Measurements from ENCODE around the gene FBXO21. TPM values are rescaled to one million over a fixed set of nuclear protein-coding genes. Genes with fewer than 3 reads are reported as not detected.

Gene FBXO21
- total and polyA plus RNA-seq, 2 of the 4 experiments (the other 2 are of a cell fraction) = 43.6 to 56.6 TPM

DNA sequence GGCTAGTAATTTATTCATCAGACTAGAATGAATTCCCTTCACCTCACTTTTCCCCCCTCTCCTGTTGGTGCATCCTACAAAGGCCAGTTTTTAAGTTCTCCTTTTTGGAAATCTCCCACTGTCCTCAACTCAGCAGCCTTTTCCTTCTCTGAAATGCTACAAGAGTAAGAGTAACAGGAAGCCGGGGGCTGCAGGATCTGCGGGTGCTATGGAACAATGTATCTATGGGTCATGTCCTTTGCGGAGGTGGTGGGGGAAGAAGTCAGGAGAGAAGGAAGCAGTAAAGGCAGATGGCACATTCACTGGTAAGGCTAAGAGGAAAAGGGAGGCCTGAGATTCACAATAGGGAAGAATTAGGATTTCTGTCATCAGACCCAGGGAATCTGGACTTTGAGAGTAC is 68.8 kb downstream of the FBXO21 start:
- Histone ChIP-seq H2AFZ (replicated peaks; ENCODE audit: low read length, poor library complexity) (no peak overlapping the region), H3K27me3 (ENCODE audit: control insufficient read depth, insufficient read depth, low read length) (peaks cover 4% of the 10 kb centered on the region; the same call in 1 of the 2 replicates), H3K56ac (ENCODE audit: extremely low read depth, insufficient read depth, low read length) (no peak overlapping the region), H3K79me1 (ENCODE audit: low read depth in 1 of 2, low read length in 2 of 2) (no peaks in the 10 kb centered on the region), H3K9me1 (ENCODE audit: insufficient read depth, low read length) (peaks cover 7% of the 10 kb centered on the region), H3K4me2 (ENCODE audit: low read depth, low read length) (no peak overlapping the region), H4K5ac (ENCODE audit: low read depth, low read length) (no peak overlapping the region), H2BK5ac (ENCODE audit: low read depth, low read length, poor library complexity, severe bottlenecking) (no peak overlapping the region), H3K18ac (ENCODE audit: low read depth, low read length) (no peak overlapping the region), H2BK20ac (ENCODE audit: low read depth, low read length) (no peak overlapping the region), H3K9me3 (ENCODE audit: control insufficient read depth, insufficient read depth, low read length) (no peaks in the 10 kb centered on the region), H3K14ac (replicated peaks; ENCODE audit: low read depth, low read length) (no peak overlapping the region), H3K4me1 (ENCODE audit: control insufficient read depth, insufficient read depth, low read length) (0 out of 2 replicates have a peak, but pooled peaks cover 2% of the 10 kb centered on the region), H3K4ac (ENCODE audit: low read depth, low read length) (no peak overlapping the region), H3K9ac (ENCODE audit: low read depth, low read length) (no peak overlapping the region), H3K23ac (ENCODE audit: low read depth, low read length) (no peak overlapping the region), H2AK9ac (replicated peaks; ENCODE audit: low read depth, low read length, poor library complexity) (no peak overlapping the region), H2AK5ac (ENCODE audit: low read depth, low read length) (no peak overlapping the region), H4K8ac (ENCODE audit: low read depth in 2 of 2, low read length in 2 of 2) (no peak overlapping the region), H3K36me3 (ENCODE audit: control insufficient read depth, insufficient read depth, low read length) (no peaks in the 10 kb centered on the region), H2BK120ac (ENCODE audit: low read depth, low read length) (no peak overlapping the region), H4K91ac (ENCODE audit: insufficient read depth, low read depth, low read length) (no peak overlapping the region), H4K20me1 (ENCODE audit: insufficient read depth, low read length) (peaks cover 3% of the 10 kb centered on the region; the same call in 1 of the 2 replicates), H3K4me3 (ENCODE audit: insufficient read depth, low read depth, low read length) (no peak overlapping the region), H2BK15ac (ENCODE audit: low read depth, low read length) (no peak overlapping the region), H3K27ac (ENCODE audit: insufficient read depth, low read length) (no peak overlapping the region)
- no TSS peak for BruUV-seq (replicated peaks)
- ATAC-seq (ENCODE audit: low read depth) (no peak), DNase-seq (no peak)
- dilution Hi-C loops (cut with HindIII; ENCODE audit: low sequenced_read_pairs, unreplicated experiment) = no loop called here
- WGBS, 2 experiments (ENCODE audit: extremely low coverage in 2 of 2, insufficient read length in 1 of 2) = no CpG with 5 or more reads among the region's 3 CpGs
- TF ChIP-seq, protein P1, sequence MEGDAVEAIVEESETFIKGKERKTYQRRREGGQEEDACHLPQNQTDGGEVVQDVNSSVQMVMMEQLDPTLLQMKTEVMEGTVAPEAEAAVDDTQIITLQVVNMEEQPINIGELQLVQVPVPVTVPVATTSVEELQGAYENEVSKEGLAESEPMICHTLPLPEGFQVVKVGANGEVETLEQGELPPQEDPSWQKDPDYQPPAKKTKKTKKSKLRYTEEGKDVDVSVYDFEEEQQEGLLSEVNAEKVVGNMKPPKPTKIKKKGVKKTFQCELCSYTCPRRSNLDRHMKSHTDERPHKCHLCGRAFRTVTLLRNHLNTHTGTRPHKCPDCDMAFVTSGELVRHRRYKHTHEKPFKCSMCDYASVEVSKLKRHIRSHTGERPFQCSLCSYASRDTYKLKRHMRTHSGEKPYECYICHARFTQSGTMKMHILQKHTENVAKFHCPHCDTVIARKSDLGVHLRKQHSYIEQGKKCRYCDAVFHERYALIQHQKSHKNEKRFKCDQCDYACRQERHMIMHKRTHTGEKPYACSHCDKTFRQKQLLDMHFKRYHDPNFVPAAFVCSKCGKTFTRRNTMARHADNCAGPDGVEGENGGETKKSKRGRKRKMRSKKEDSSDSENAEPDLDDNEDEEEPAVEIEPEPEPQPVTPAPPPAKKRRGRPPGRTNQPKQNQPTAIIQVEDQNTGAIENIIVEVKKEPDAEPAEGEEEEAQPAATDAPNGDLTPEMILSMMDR (conservative IDR thresholded peaks at IDR 0.05; ENCODE audit: low read depth, low read length) = no peak
- TF ChIP-seq, protein P2, sequence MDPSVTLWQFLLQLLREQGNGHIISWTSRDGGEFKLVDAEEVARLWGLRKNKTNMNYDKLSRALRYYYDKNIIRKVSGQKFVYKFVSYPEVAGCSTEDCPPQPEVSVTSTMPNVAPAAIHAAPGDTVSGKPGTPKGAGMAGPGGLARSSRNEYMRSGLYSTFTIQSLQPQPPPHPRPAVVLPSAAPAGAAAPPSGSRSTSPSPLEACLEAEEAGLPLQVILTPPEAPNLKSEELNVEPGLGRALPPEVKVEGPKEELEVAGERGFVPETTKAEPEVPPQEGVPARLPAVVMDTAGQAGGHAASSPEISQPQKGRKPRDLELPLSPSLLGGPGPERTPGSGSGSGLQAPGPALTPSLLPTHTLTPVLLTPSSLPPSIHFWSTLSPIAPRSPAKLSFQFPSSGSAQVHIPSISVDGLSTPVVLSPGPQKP (IDR thresholded peaks at IDR 0.05; ENCODE audit: borderline replicate concordance, low read depth, low read length) = no peak
- no peak for TF ChIP-seq FOS (IDR thresholded peaks at IDR 0.05; ENCODE audit: low read depth, low read length)
- TF ChIP-seq USF2 (IDR thresholded peaks at IDR 0.05; ENCODE audit: low read depth, low read length) = no peak
- TF ChIP-seq RCOR1 (IDR thresholded peaks at IDR 0.05; ENCODE audit: insufficient replicate concordance, low read length) = no peak
- no peak for TF ChIP-seq POLR2A (IDR thresholded peaks at IDR 0.05; ENCODE audit: low read depth, low read length)
- TF ChIP-seq NFE2L2 (IDR thresholded peaks at IDR 0.05; ENCODE audit: low read depth, low read length) = no peak
- TF ChIP-seq CEBPB (IDR thresholded peaks at IDR 0.05; ENCODE audit: low read depth, low read length) = no peak
- TF ChIP-seq SMC3 (IDR thresholded peaks at IDR 0.05; ENCODE audit: low read depth, low read length) = no peak
- TF ChIP-seq RAD21 (IDR thresholded peaks at IDR 0.05; ENCODE audit: low read length) = no peak
- no peak for TF ChIP-seq MXI1 (IDR thresholded peaks at IDR 0.05; ENCODE audit: borderline replicate concordance, low read depth, low read length)
- no peak for TF ChIP-seq BHLHE40 (IDR thresholded peaks at IDR 0.05; ENCODE audit: low read depth, low read length)
- no peak for TF ChIP-seq CHD1 (IDR thresholded peaks at IDR 0.05; ENCODE audit: low read depth, low read length)
- no peak for TF ChIP-seq RFX5 (IDR thresholded peaks at IDR 0.05; ENCODE audit: low read depth, low read length)
- no peak for TF ChIP-seq MAZ (IDR thresholded peaks at IDR 0.05; ENCODE audit: borderline replicate concordance, low read depth, low read length)
- TF ChIP-seq MAFK (IDR thresholded peaks at IDR 0.05; ENCODE audit: low read depth, low read length) = no peak
- ChIA-PET POLR2A (ENCODE audit: unreplicated experiment) (no interaction called here), CTCF (interaction anchor here (0.6 kb wide), 1 partner anchor 15 kb away, joined by 3 read pairs; no protein-coding TSS in a partner anchor)
- intact Hi-C loops (cut with micrococcal nuclease) = no loop called here
- in situ Hi-C loops (cut with MboI; ENCODE audit: low sequenced_read_pairs) = no loop called here
